Nucleus accumbens (tissue), 56 donors: ENCODE data around the gene HNRNPD.
"Not testable (repeated sequence)": the region's sequence is repeated elsewhere in the genome, so short reads cannot be mapped to it uniquely, and the experiment has no call there.

ENCODE experiments used
- DNase-seq, 56 donors: peaks; one replicate each; lab custom pipeline; 2025; lab: John Stamatoyannopoulos, UW

Gene HNRNPD

GRCh38 chr4:82376109-82376508 lies 2.3 kb upstream of the HNRNPD start:
- DNase-seq = no peak

- DNase-seq = peak in 6 of 56 donors; percentile 40 to 69 (median 58)
Measured at GRCh38 chr4:82373486-82373815, 340 bp downstream of the HNRNPD start.

- DNase-seq = peak in 50 of 56 donors; percentile 3 to 73 (median 39)
Measured at GRCh38 chr4:82372517-82373485, 990 bp downstream of the HNRNPD start.

- no peak for DNase-seq
Measured at GRCh38 chr4:82371497-82371896, 2.3 kb downstream of the HNRNPD start.

GRCh38 chr4:82367438-82368097 lies 6.2 kb downstream of the HNRNPD start:
- no peak for DNase-seq

GRCh38 chr4:82366431-82366830 lies 7.4 kb downstream of the HNRNPD start:
- DNase-seq = not testable (repeated sequence)

GRCh38 chr4:82363896-82364487 lies 9.8 kb downstream of the HNRNPD start:
- DNase-seq = no peak

GRCh38 chr4:82362565-82362964 lies 11.2 kb downstream of the HNRNPD start:
- DNase-seq = no peak

- no peak for DNase-seq
Measured at GRCh38 chr4:82360298-82361177, 13.3 kb downstream of the HNRNPD start.

GRCh38 chr4:82358847-82359246 lies 14.9 kb downstream of the HNRNPD start:
- DNase-seq = no peak

GRCh38 chr4:82357640-82358039 lies 16.2 kb downstream of the HNRNPD start:
- no peak for DNase-seq

GRCh38 chr4:82354788-82355187 lies 19.0 kb downstream of the HNRNPD start:
- no peak for DNase-seq

- DNase-seq = no peak
Measured at GRCh38 chr4:82352825-82353366, 20.9 kb downstream of the HNRNPD start.

- no peak for DNase-seq
Measured at GRCh38 chr4:82352118-82352824, 21.5 kb downstream of the HNRNPD start.

- peak in 4 of 56 donors; percentile 4 to 15 (median 8) for DNase-seq
Measured at GRCh38 chr4:82346126-82346525, 27.7 kb downstream of the HNRNPD start.

GRCh38 chr4:82335043-82335442 lies 38.7 kb downstream of the HNRNPD start:
- no peak for DNase-seq

GRCh38 chr4:82333641-82334040 lies 40.1 kb downstream of the HNRNPD start:
- DNase-seq = not testable (repeated sequence)

- DNase-seq = no peak
Measured at GRCh38 chr4:82331814-82332213, 42.0 kb downstream of the HNRNPD start.

GRCh38 chr4:82320351-82320750 lies 53.4 kb downstream of the HNRNPD start:
- no peak for DNase-seq
